C1 segment of cervical spinal cord (tissue), 14 donors: ENCODE results near the gene TNP1.

Source experiments
- DNase-seq, 14 donors: peaks; one replicate each; lab custom pipeline; 2025; lab: John Stamatoyannopoulos, UW

TNP1 gene, protein sequence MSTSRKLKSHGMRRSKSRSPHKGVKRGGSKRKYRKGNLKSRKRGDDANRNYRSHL

GRCh38 chr2:216859944-216860343 is at the start of gene TNP1:
TNP1 (minus strand) TSS chr2:216860064; CDS start chr2:216860034, 30 bp downstream.
- no peak for DNase-seq

- no peak for DNase-seq
Observed at GRCh38 chr2:216908300-216908699, 48.4 kb upstream of the TNP1 start.

DNA sequence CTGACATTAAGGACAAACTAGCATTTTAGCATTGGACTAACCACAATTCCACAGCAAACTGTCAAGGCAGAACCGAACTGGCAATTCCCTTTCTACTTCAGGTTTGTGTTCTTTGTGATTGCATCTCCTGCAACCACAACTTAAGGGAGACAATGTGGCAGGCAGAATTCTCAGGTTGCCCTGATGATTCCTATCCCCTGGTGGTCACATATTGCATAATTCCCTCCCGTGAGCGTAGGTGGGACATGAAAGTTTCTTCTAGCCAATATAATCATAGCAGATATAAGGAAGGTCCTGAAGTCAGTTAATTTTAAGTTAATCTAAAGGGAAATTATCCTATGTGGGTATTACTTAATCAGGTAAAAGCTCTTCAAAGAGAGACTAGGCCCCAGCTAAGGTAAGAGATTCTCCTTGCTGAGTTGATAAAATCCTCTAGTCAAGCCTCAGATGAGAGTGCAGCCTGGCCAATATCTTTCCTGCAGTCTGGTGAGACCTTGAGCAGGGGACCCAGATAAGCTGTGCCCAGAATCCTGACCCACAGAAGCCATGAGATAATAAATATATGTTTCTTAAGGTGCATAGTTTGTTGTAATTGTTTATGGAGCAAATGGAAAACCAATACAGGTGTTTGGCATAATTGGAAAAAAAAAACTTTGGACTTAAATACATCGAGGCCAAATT is 45.9 kb upstream of the TNP1 start:
- no peak for DNase-seq

DNA sequence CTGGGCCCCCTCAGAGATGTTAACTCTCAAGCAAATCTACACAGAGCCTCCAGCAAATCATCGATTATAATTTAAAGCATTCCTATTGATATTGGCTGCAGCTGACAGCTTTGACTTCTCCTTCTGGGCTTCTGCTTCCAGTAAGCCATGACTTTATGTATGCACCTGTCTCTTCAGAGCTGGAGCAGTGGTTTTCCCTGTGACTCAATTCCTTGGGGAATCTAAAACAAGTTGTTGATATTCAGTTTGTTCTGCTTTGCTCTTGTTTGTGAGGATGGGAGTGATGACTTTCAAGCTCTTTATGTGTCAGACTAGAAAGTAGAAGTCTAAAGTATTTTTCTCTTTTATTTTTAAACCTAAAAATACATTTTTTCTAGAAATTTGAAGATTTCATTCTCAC is 45.1 kb upstream of the TNP1 start:
- no peak for DNase-seq

DNA sequence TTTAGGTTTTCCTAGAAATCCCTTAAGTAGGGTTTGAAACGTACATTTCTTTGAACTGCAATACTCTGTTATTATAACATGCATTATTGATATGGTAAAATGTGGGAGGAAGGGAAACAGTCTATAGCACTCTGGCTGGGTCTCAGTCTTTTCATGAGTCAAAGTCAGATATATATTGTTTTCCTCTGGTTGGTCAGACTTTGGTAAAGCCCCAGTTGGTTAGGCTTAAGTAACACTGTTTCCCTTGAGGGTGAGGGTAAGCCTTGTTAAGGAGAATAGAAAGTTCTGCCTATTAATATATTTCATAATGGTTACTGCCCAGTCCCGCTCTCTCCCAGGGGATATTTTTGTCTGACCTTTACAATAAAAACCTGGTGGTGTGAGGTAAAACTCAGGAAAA is 44.7 kb upstream of the TNP1 start:
- no peak for DNase-seq

DNA sequence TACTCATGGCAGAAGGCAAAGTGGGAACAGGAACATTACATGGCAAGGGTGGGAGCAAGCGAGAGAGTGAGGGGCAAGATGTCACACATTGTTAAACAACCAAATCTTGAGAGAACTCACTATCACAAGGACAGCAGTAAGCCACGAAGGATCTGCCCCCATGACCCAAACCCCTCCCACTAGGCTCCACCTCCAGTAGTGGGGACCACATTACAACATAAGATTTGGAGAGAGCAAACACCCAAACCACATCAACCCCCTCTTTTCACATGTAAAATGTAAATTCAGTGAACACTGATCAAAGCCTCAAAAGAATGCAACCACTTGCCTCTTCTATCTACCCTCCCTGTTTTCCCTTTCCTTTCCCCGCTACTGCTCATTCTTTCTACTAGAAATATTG is 43.6 kb upstream of the TNP1 start:
- DNase-seq: no peak

- DNase-seq: no peak
Observed at GRCh38 chr2:216901273-216901672, 41.4 kb upstream of the TNP1 start.

DNA sequence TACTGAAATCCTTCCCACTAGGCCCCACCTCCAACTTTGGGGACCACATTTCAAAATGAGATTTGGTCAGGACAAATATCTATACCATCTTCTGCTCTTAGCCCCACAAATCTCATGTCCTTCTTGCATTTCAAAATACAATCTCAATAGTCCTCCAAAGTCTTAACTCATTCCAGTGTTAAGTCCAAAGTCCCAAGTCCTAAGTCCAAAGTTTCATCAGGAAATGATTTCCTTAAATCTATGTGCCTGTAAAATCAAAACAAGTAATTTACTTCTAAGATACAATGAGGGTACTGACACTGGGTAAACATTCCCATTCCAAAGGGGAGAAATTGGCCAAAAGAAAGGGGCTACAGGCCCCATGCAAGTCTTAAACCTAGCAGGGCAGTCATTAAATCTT is 40.5 kb upstream of the TNP1 start:
- no peak for DNase-seq

GRCh38 chr2:216897561-216898203 is 37.8 kb upstream of the TNP1 start:
- DNase-seq: no peak

GRCh38 chr2:216890138-216890537 is 30.3 kb upstream of the TNP1 start:
- DNase-seq: no peak

- DNase-seq: no peak
Observed at GRCh38 chr2:216888887-216889622, 29.2 kb upstream of the TNP1 start.

GRCh38 chr2:216888081-216888480 is 28.2 kb upstream of the TNP1 start:
- no peak for DNase-seq

GRCh38 chr2:216887138-216887537 is 27.3 kb upstream of the TNP1 start:
- no peak for DNase-seq

DNA sequence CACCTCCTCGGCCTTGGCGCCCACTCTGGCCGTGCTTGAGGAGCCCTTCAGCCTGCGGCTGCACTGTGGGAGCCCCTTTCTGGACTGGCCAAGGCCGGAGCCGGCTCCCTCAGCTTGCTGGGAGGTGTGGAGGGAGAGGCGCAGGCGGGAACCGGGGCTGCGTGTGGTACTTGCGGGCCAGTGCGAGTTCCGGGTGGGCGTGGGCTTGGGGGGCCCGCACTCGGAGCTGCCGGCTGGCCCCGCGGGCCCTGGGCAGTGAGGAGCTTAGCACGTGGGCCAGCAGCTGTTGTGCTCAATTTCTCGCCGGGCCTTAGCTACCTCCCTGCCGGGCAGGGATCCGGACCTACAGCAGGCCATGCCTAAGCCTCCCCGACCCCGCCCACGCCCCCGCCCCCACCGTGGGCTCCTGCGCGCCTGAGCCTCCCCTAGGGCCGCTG is 25.3 kb upstream of the TNP1 start:
- no peak for DNase-seq

GRCh38 chr2:216884347-216884746 is 24.5 kb upstream of the TNP1 start:
- no peak for DNase-seq

DNA sequence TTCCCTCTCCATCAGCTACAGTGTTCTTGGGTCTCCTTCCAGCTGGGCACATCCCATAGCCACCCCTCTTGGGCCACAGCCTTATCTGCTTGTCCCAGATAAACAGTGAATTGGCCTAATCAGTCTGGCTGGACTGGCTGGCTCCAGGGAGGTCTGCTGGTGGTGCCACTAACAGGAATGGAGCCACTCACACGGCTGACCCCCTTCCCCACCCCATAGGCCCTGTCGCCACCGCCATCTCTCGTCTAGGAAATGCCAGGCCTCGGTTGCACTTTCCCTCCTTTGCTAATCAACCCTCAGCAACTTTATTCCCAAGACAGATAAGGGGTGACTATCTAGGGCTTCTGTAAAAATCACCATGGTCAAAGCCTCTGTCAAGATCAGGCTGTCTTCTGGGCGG is 23.0 kb upstream of the TNP1 start:
- DNase-seq: no peak

DNA sequence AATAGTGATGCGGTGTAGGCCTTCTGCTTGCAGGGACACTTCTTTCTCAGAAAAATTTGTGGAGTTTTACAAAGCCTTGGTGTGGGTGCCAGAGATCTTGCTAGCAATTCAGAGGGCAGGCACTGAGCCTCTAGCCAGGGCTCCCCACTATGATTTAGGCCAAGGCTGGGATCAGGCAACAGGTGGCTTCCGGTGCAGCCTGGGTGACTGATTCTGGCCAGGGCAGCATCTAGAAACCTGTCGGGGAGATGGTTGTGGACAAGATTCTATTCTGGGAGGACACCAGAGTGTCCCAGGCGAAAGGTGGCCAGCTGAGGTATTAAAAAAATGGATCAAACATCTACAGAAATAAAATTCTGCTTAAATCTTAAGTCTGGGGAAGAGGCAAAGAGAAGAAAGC is 21.5 kb upstream of the TNP1 start:
- DNase-seq: no peak

DNA sequence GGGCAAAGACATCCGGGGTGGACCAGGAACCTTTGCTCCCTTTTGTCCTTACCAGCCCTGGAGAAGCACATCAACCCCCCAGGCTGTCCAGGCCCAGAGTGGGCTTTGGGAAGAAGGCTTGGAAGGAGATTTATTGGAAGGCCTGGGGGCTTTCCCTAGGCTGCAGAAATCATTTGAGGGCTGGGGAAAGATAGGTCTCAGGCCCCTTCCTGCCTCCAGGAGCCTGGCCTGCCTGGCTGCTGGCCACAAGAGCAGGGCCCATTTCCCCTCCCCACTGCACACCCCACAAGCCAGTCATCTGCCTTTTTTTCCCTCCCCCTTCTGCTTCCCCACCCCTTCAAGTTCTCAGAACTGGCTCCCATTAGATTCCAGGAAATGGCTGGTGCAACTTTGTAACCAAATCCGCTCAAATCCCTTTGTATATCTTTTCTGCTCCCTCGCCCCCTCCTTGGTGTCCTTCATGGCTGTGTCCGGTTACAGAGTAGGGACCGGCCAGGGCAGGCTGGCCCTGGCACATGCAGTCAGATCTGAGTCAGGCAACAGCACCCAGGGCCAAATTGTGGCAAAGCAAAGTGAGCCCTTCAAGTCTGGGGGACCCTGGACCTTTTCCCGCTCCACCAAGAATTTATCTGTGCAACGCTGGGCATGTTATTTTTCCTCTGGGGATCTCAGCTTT is 20.8 kb upstream of the TNP1 start:
- no peak for DNase-seq

DNA sequence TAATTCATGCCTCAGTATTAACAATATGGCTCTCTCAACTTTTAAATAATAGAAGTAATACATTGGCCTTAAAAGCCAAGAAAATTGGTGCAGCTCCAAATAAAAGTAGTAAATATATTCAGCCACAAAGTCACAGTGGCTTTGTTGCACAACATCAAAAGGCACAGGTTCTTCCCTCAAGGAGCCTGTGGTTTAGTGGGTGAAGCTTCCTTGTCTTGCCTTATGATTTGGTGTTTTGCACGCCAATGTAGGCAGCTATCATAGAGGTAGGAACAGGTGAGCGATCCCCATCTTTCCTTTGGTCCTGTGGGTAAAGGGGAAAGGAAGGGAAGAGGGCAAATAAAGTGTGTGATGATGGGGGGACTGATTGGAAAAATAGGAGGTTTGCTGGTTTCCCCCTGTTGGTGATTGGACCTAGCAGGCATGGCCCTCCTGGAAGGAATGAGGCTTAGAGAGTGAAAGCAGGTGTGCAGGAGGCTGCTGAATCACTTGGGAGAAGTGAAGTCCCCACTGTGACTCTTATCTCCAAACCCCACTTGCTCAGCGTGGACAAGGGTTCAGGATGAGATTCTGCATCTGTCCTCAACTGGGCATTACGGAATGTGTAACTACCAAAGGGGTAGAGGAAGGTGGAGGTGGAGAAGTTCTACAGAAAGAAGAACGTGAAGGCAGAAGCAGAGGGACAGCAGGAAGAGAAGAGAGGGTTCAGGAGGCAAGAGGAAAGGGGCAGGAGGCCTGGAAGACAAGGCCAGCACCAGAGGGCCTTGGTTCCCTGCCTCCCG is 20.1 kb upstream of the TNP1 start:
- DNase-seq: no peak

- DNase-seq: no peak
Observed at GRCh38 chr2:216878072-216878471, 18.2 kb upstream of the TNP1 start.

GRCh38 chr2:216877085-216877484 is 17.2 kb upstream of the TNP1 start:
- DNase-seq: no peak
